ENCODE results near the gene TEX52. TPM values are rescaled to one million over a fixed set of nuclear protein-coding genes. Genes with fewer than 3 reads are reported as not detected.
A peak's percentile ranks its signal among the peaks of the same experiment; 100 is the strongest.

Gene TEX52
- total and polyA plus RNA-seq, 5 donors from 2014 or later, result not detected

GRCh38 chr12:2892246-2892645, 35.4 kb upstream of the TEX52 start:
- ATAC-seq (ENCODE audit: low read depth in 2 of 2), result no peak
- peak overlapping the region; percentile 63 to 98 (median 97) for H3K4me3 Mint-ChIP-seq
- H3K27ac Mint-ChIP-seq, result peak overlapping the region in 2 of 3 donors; percentile 32 to 96

GRCh38 chr12:2891240-2892053, 34.6 kb upstream of the TEX52 start:
- no peaks in the 10 kb centered on the region for H3K27me3 Mint-ChIP-seq
- peak overlapping the region; percentile 62 for H3K4me3 ChIP-seq (ENCODE audit: low read depth, low read length)
- ATAC-seq (ENCODE audit: low read depth in 2 of 2) (no peak), DNase-seq (no peak)
- H3K4me1 Mint-ChIP-seq, result peaks cover 14 to 38% (median 24%) of the 10 kb centered on the region in 4 donors
- H3K4me1 ChIP-seq (ENCODE audit: control insufficient read depth, insufficient read depth, low read length, poor library complexity, severe bottlenecking), result peaks cover 20% of the 10 kb centered on the region
- no peaks in the 10 kb centered on the region for H3K9me3 ChIP-seq (ENCODE audit: control insufficient read depth in 2 of 2, low read length in 2 of 2)
- H3K27ac Mint-ChIP-seq, result peak overlapping the region; percentile 85 to 96 (median 95)
- peaks cover 5% of the 10 kb centered on the region for H3K36me3 ChIP-seq (ENCODE audit: control insufficient read depth, insufficient read depth, low read length)
- peak overlapping the region; percentile 92 to 98 (median 97) for H3K4me3 Mint-ChIP-seq
- H3K27ac ChIP-seq (ENCODE audit: insufficient read depth, low read length, poor library complexity, severe bottlenecking), result peak overlapping the region; percentile 76
- peaks cover 4% of the 10 kb centered on the region for H3K36me3 Mint-ChIP-seq
- H3K27me3 ChIP-seq (ENCODE audit: control insufficient read depth, insufficient read depth, low read length), result no peaks in the 10 kb centered on the region
- no peaks in the 10 kb centered on the region for H3K9me3 Mint-ChIP-seq

More at GRCh38 chr12:2892246-2892645, 35.4 kb upstream of the TEX52 start:
- no peak for DNase-seq
- no peaks in the 10 kb centered on the region for H3K9me3 Mint-ChIP-seq
- peaks cover 14 to 38% (median 25%) of the 10 kb centered on the region in 4 donors for H3K4me1 Mint-ChIP-seq
- Histone ChIP-seq H3K4me3 (ENCODE audit: low read depth, low read length) (no peak overlapping the region), H3K4me1 (ENCODE audit: control insufficient read depth, insufficient read depth, low read length, poor library complexity, severe bottlenecking) (peaks cover 20% of the 10 kb centered on the region), H3K27me3 (ENCODE audit: control insufficient read depth, insufficient read depth, low read length) (no peaks in the 10 kb centered on the region), H3K9me3 (ENCODE audit: control insufficient read depth in 2 of 2, low read length in 2 of 2) (no peaks in the 10 kb centered on the region), H3K27ac (ENCODE audit: insufficient read depth, low read length, poor library complexity, severe bottlenecking) (no peak overlapping the region), H3K36me3 (ENCODE audit: control insufficient read depth, insufficient read depth, low read length) (no peaks in the 10 kb centered on the region)
- H3K36me3 Mint-ChIP-seq, result peaks cover 4% of the 10 kb centered on the region
- H3K27me3 Mint-ChIP-seq, result no peaks in the 10 kb centered on the region

GRCh38 chr12:2890388-2891239, 33.8 kb upstream of the TEX52 start, which contains the start of gene TULP3:
Gene TULP3 (plus strand): TSS chr12:2890891. CDS start chr12:2890948, 57 bp downstream.
- peaks cover 14 to 38% (median 24%) of the 10 kb centered on the region in 4 donors for H3K4me1 Mint-ChIP-seq
- no peaks in the 10 kb centered on the region for H3K9me3 Mint-ChIP-seq
- no peaks in the 10 kb centered on the region for H3K9me3 ChIP-seq (ENCODE audit: control insufficient read depth in 2 of 2, low read length in 2 of 2)
- H3K27ac Mint-ChIP-seq, result peak within 1 kb of the TSS; percentile 95 to 98 (median 96)
- peaks cover 8% of the 10 kb centered on the region for H3K36me3 ChIP-seq (ENCODE audit: control insufficient read depth, insufficient read depth, low read length)
- H3K4me1 ChIP-seq (ENCODE audit: control insufficient read depth, insufficient read depth, low read length, poor library complexity, severe bottlenecking), result peaks cover 20% of the 10 kb centered on the region
- peak; percentile 99 for ATAC-seq (ENCODE audit: low read depth in 2 of 2)
- H3K27me3 Mint-ChIP-seq, result no peaks in the 10 kb centered on the region
- H3K27me3 ChIP-seq (ENCODE audit: control insufficient read depth, insufficient read depth, low read length), result no peaks in the 10 kb centered on the region
- DNase-seq, result peak; percentile 97 to 99 (median 98)
- H3K4me3 ChIP-seq (ENCODE audit: low read depth, low read length), result peak within 1 kb of the TSS; percentile 75
- peak within 1 kb of the TSS; percentile 92 to 98 (median 97) for H3K4me3 Mint-ChIP-seq
- peak within 1 kb of the TSS; percentile 76 for H3K27ac ChIP-seq (ENCODE audit: insufficient read depth, low read length, poor library complexity, severe bottlenecking)
- peaks cover 9% of the 10 kb centered on the region for H3K36me3 Mint-ChIP-seq

- H3K27ac Mint-ChIP-seq, result peak overlapping the region; percentile 95 to 98 (median 96)
- Histone ChIP-seq H3K4me1 (ENCODE audit: control insufficient read depth, insufficient read depth, low read length, poor library complexity, severe bottlenecking) (peaks cover 20% of the 10 kb centered on the region), H3K27ac (ENCODE audit: insufficient read depth, low read length, poor library complexity, severe bottlenecking) (peak overlapping the region; percentile 76), H3K4me3 (ENCODE audit: low read depth, low read length) (peak overlapping the region; percentile 75), H3K27me3 (ENCODE audit: control insufficient read depth, insufficient read depth, low read length) (no peaks in the 10 kb centered on the region), H3K9me3 (ENCODE audit: control insufficient read depth in 2 of 2, low read length in 2 of 2) (no peaks in the 10 kb centered on the region), H3K36me3 (ENCODE audit: control insufficient read depth, insufficient read depth, low read length) (peaks cover 12% of the 10 kb centered on the region)
- H3K4me3 Mint-ChIP-seq, result peak overlapping the region; percentile 92 to 98 (median 97)
- peaks cover 12% of the 10 kb centered on the region for H3K36me3 Mint-ChIP-seq
- no peaks in the 10 kb centered on the region for H3K9me3 Mint-ChIP-seq
- no peaks in the 10 kb centered on the region for H3K27me3 Mint-ChIP-seq
- ATAC-seq (ENCODE audit: low read depth in 2 of 2), result no peak
- DNase-seq, result no peak
- H3K4me1 Mint-ChIP-seq, result peaks cover 16 to 39% (median 21%) of the 10 kb centered on the region in 4 donors
These were observed 33.2 kb upstream of the TEX52 start for GRCh38 chr12:2890001-2890387.

- Mint-ChIP-seq H3K4me3 (peak overlapping the region in 1 of 4 donors; percentile 10), H3K4me1 (peaks cover 18 to 43% (median 20%) of the 10 kb centered on the region in 4 donors), H3K9me3 (no peaks in the 10 kb centered on the region), H3K36me3 (peaks cover 18% of the 10 kb centered on the region), H3K27me3 (no peaks in the 10 kb centered on the region), H3K27ac (no peak overlapping the region)
- Histone ChIP-seq H3K4me3 (ENCODE audit: low read depth, low read length) (no peak overlapping the region), H3K36me3 (ENCODE audit: control insufficient read depth, insufficient read depth, low read length) (peaks cover 15% of the 10 kb centered on the region), H3K27me3 (ENCODE audit: control insufficient read depth, insufficient read depth, low read length) (no peaks in the 10 kb centered on the region), H3K9me3 (ENCODE audit: control insufficient read depth in 2 of 2, low read length in 2 of 2) (no peaks in the 10 kb centered on the region), H3K4me1 (ENCODE audit: control insufficient read depth, insufficient read depth, low read length, poor library complexity, severe bottlenecking) (peaks cover 17% of the 10 kb centered on the region), H3K27ac (ENCODE audit: insufficient read depth, low read length, poor library complexity, severe bottlenecking) (no peak overlapping the region)
- no peak for ATAC-seq (ENCODE audit: low read depth in 2 of 2)
- no peak for DNase-seq
These were observed 30.1 kb upstream of the TEX52 start for GRCh38 chr12:2886768-2887450.

- H3K9me3 Mint-ChIP-seq, result no peaks in the 10 kb centered on the region
- H3K4me1 Mint-ChIP-seq, result peaks cover 11 to 36% (median 18%) of the 10 kb centered on the region in 4 donors
- no peaks in the 10 kb centered on the region for H3K27me3 Mint-ChIP-seq
- peaks cover 17% of the 10 kb centered on the region for H3K36me3 ChIP-seq (ENCODE audit: control insufficient read depth, insufficient read depth, low read length)
- ATAC-seq (ENCODE audit: low read depth in 2 of 2) (no peak), DNase-seq (no peak)
- no peak overlapping the region for H3K27ac ChIP-seq (ENCODE audit: insufficient read depth, low read length, poor library complexity, severe bottlenecking)
- H3K9me3 ChIP-seq (ENCODE audit: control insufficient read depth in 2 of 2, low read length in 2 of 2), result no peaks in the 10 kb centered on the region
- H3K27ac Mint-ChIP-seq, result peak overlapping the region; percentile 14 to 80 (median 48)
- no peak overlapping the region for H3K4me3 ChIP-seq (ENCODE audit: low read depth, low read length)
- H3K4me1 ChIP-seq (ENCODE audit: control insufficient read depth, insufficient read depth, low read length, poor library complexity, severe bottlenecking), result peaks cover 4% of the 10 kb centered on the region
- H3K27me3 ChIP-seq (ENCODE audit: control insufficient read depth, insufficient read depth, low read length), result no peaks in the 10 kb centered on the region
- peak overlapping the region in 1 of 4 donors; percentile 86 for H3K4me3 Mint-ChIP-seq
- peaks cover 14% of the 10 kb centered on the region for H3K36me3 Mint-ChIP-seq
These were observed 28.0 kb upstream of the TEX52 start for GRCh38 chr12:2884810-2885209.

- H3K4me1 ChIP-seq (ENCODE audit: control insufficient read depth, insufficient read depth, low read length, poor library complexity, severe bottlenecking), result peaks cover 33% of the 10 kb centered on the region
- no peaks in the 10 kb centered on the region for H3K9me3 ChIP-seq (ENCODE audit: control insufficient read depth in 2 of 2, low read length in 2 of 2)
- H3K36me3 Mint-ChIP-seq, result peaks cover 4% of the 10 kb centered on the region
- peaks cover 24 to 54% (median 36%) of the 10 kb centered on the region in 4 donors for H3K4me1 Mint-ChIP-seq
- peak overlapping the region; percentile 60 for H3K4me3 ChIP-seq (ENCODE audit: low read depth, low read length)
- H3K9me3 Mint-ChIP-seq, result no peaks in the 10 kb centered on the region
- H3K4me3 Mint-ChIP-seq, result peak overlapping the region; percentile 55 to 100 (median 78)
- H3K36me3 ChIP-seq (ENCODE audit: control insufficient read depth, insufficient read depth, low read length), result peaks cover 4% of the 10 kb centered on the region
- H3K27ac Mint-ChIP-seq, result peak overlapping the region in 2 of 3 donors; percentile 82 to 87
- peak in 1 of 3 donors; percentile 88 for DNase-seq
- peak; percentile 44 to 49 for ATAC-seq (ENCODE audit: low read depth in 2 of 2)
- peaks cover 4% of the 10 kb centered on the region for H3K27me3 Mint-ChIP-seq
- H3K27ac ChIP-seq (ENCODE audit: insufficient read depth, low read length, poor library complexity, severe bottlenecking), result peak overlapping the region; percentile 33
- H3K27me3 ChIP-seq (ENCODE audit: control insufficient read depth, insufficient read depth, low read length), result no peaks in the 10 kb centered on the region
These were observed 23.0 kb upstream of the TEX52 start for GRCh38 chr12:2879853-2880252.

Data from CD4-positive, CD25-positive, alpha-beta regulatory T cell (primary cell).